T-cell (primary cell): Measurements from ENCODE around the gene SORT1. TPM values are rescaled to one million over a fixed set of nuclear protein-coding genes. Genes with fewer than 3 reads are reported as not detected.
A peak's percentile ranks its signal among the peaks of the same experiment; 100 is the strongest.
"Not testable (repeated sequence)": the region's sequence is repeated elsewhere in the genome, so short reads cannot be mapped to it uniquely, and the experiment has no call there.

Experiments used
- ATAC-seq, 4 experiments: fragments of 200-7000 bp in 3 of 4; fragments of 150-1000 bp in 1 of 4; cut with Tn5 transposase; replicated peaks in 1 of 4; 1 replicate in 3 of 4; 2 replicates in 1 of 4; pipeline ENCODE4 v1.10.0; 2021; ENCODE audit warnings: moderate library complexity in 3 of 4, mild to moderate bottlenecking in 2 of 4, moderate number of reproducible peaks in 1 of 4
- CTCF ChIA-PET, 2 donors: fragments of 300-600 bp; sonication (Branson Sonifier 250); formaldehyde crosslinking; loops; one replicate each; lab custom pipeline; 2022; ENCODE audit warnings: antibody characterized with exemption in 2 of 2; lab: Charles Lee
- POLR2A ChIA-PET, 2 donors: fragments of 300-600 bp; sonication (Branson Sonifier 250); formaldehyde crosslinking; loops; one replicate each; lab custom pipeline; 2022; ENCODE audit warnings: antibody characterized with exemption in 2 of 2; lab: Charles Lee
- DNase-seq, 35 experiments: peaks; one replicate each; pipeline versions ENCODE4 v3.0.0 to v3.0.0-alpha.2; 2013 to 2023
- H3K27ac ChIP-seq: one replicate; pipeline ENCODE4 v1.5.1; 2013; ENCODE audit warnings: low read length
- H3K27me3 ChIP-seq, 2 experiments: replicated peaks in 1 of 2; 1 replicate in 1 of 2; 2 replicates in 1 of 2; pipeline versions ENCODE4 v1.6.1 to v1.7.0; 2013; ENCODE audit warnings: low read length in 1 of 2, mixed read lengths in 1 of 2; ENCODE audit not compliant: control insufficient read depth in 2 of 2, insufficient read depth in 2 of 2; ENCODE audit errors: extremely low read depth in 1 of 2
- H3K36me3 ChIP-seq, 2 donors: 1 replicate in 1 of 2; 2 replicates in 1 of 2; pipeline versions ENCODE4 v1.6.1 to v1.7.0; 2013; ENCODE audit warnings: low read length in 1 of 2; ENCODE audit not compliant: control insufficient read depth in 2 of 2, insufficient read depth in 1 of 2; ENCODE audit errors: extremely low read depth in 1 of 2
- H3K4me1 ChIP-seq, 2 experiments: 1 replicate in 1 of 2; 2 replicates in 1 of 2; pipeline versions ENCODE4 v1.6.1 to v1.7.0; 2013; ENCODE audit warnings: low read length in 2 of 2, mixed read lengths in 1 of 2; ENCODE audit not compliant: insufficient read depth in 2 of 2, control insufficient read depth in 1 of 2; ENCODE audit errors: extremely low read depth in 1 of 2
- H3K4me3 ChIP-seq, 2 donors: 1 replicate in 1 of 2; 2 replicates in 1 of 2; pipeline versions ENCODE4 v1.5.1 to v1.7.0; 2013; ENCODE audit warnings: mild to moderate bottlenecking in 2 of 2, low read length in 1 of 2, moderate library complexity in 1 of 2; ENCODE audit not compliant: control insufficient read depth in 1 of 2; ENCODE audit errors: extremely low read depth in 1 of 2
- H3K9me3 ChIP-seq: 2 replicates; pipeline ENCODE4 v1.7.0; 2013
- H3K27ac Mint-ChIP-seq, 2 donors: one replicate each; pipeline ENCODE4 v1.8.0; 2020 to 2021; ENCODE audit warnings: mild to moderate bottlenecking in 2 of 2, mixed read lengths in 2 of 2
- H3K27me3 Mint-ChIP-seq, 2 donors: one replicate each; pipeline ENCODE4 v1.8.0; 2021 to 2022; ENCODE audit warnings: mixed read lengths in 2 of 2
- H3K36me3 Mint-ChIP-seq: one replicate; pipeline ENCODE4 v1.8.0; 2021; ENCODE audit warnings: mixed read lengths
- H3K4me1 Mint-ChIP-seq, 3 donors: one replicate each; pipeline ENCODE4 v1.8.0; 2020 to 2022; ENCODE audit warnings: mixed read lengths in 3 of 3, mild to moderate bottlenecking in 1 of 3
- H3K4me3 Mint-ChIP-seq, 3 donors: one replicate each; pipeline ENCODE4 v1.8.0; 2020 to 2022; ENCODE audit warnings: mild to moderate bottlenecking in 3 of 3, mixed read lengths in 3 of 3, moderate library complexity in 3 of 3
- H3K9me3 Mint-ChIP-seq, 3 donors: one replicate each; pipeline ENCODE4 v1.8.0; 2020 to 2022; ENCODE audit warnings: mixed read lengths in 3 of 3
- WGBS: methylation state at CpG from one replicate; pipeline ENCODE4 v1.1.5; 2013; ENCODE audit warnings: missing lambda C conversion rate; ENCODE audit not compliant: insufficient coverage; 5-methylcytosine and 5-hydroxymethylcytosine counted together
- total RNA-seq, 35 experiments: library from RNA in 6 of 35; stranded (reverse) in 6 of 35; fragments of 120-200 nt in 1 of 35; gene quantifications; one replicate each; pipeline versions ENCODE4 v1.2.1 to v1.2.4 and lab custom pipeline; 2013 to 2026

The SORT1 gene
- total RNA-seq: 1 to 10 TPM in 4 of 5 donors, under 1 TPM in 1; 0.82 to 2.9 (median 1.5) TPM
- total RNA-seq (2013): 0.29 TPM
- total RNA-seq (lab: John Stamatoyannopoulos, UW): 0.12 to 19.6 (median 1.1) reads per million in 29 experiments

- H3K9me3 ChIP-seq: no peaks in the 10 kb centered on the region
- H3K27ac Mint-ChIP-seq: no peak within 1 kb of the TSS
- H3K36me3 Mint-ChIP-seq: peaks cover 7% of the 10 kb centered on the region
- ChIA-PET CTCF (interaction anchor here (0.6 to 4.6 kb wide), 9 partner anchors 8 to 307 kb away, joined by 3 to 40 read pairs (median 5); partner anchors contain the start of gene PSRC1 (in 1 of the 2)), POLR2A (interaction anchor here in 1 of 2 donors (0.6 kb wide), 2 partner anchors 107 to 112 kb away, joined by 3 to 8 read pairs; no protein-coding TSS in a partner anchor)
- ATAC-seq: peak; percentile 91 to 99 (median 94)
- H3K4me3 ChIP-seq: peak within 1 kb of the TSS; percentile 37 to 61
- peaks cover 0 to 18% of the 10 kb centered on the region in 2 donors for H3K36me3 ChIP-seq
- peak within 1 kb of the TSS; percentile 78 to 86 (median 80) for H3K4me3 Mint-ChIP-seq
- H3K27me3 Mint-ChIP-seq: peaks cover 33 to 44% of the 10 kb centered on the region in 2 donors
- H3K4me1 ChIP-seq: peaks cover 7 to 14% of the 10 kb centered on the region in 2 experiments
- H3K9me3 Mint-ChIP-seq: no peaks in the 10 kb centered on the region
- peaks cover 11 to 21% (median 20%) of the 10 kb centered on the region in 3 donors for H3K4me1 Mint-ChIP-seq
- peaks cover 0 to 27% of the 10 kb centered on the region in 2 experiments for H3K27me3 ChIP-seq
- under 1% methylated on average over 98 of the region's 98 CpGs for WGBS
- peak; percentile 12 to 71 (median 45) for DNase-seq
- H3K27ac ChIP-seq: no peak within 1 kb of the TSS
Observed at GRCh38 chr1:109397581-109398342, at the start of gene SORT1. TSS of gene SORT1 (minus strand) at chr1:109397918. CDS start at chr1:109397892, 26 bp downstream.

GRCh38 chr1:109445949-109446695, 48.4 kb upstream of the SORT1 start:
- H3K27ac Mint-ChIP-seq, H3K9me3 Mint-ChIP-seq, ATAC-seq, H3K4me1 Mint-ChIP-seq, CTCF ChIA-PET, H3K36me3 ChIP-seq, H3K27ac ChIP-seq, H3K9me3 ChIP-seq, H3K4me3 ChIP-seq, H3K36me3 Mint-ChIP-seq, H3K4me3 Mint-ChIP-seq, DNase-seq, H3K4me1 ChIP-seq: not testable (repeated sequence)
- POLR2A ChIA-PET: interaction anchor here in 1 of 2 donors (0.6 kb wide), 1 partner anchor 87 kb away, joined by 3 read pairs; no protein-coding TSS in a partner anchor
- 46% methylated on average over 7 of the region's 11 CpGs for WGBS
- H3K27me3 ChIP-seq: peaks cover 11 to 18% of the 10 kb centered on the region in 2 experiments
- peaks cover 20 to 38% of the 10 kb centered on the region in 2 donors for H3K27me3 Mint-ChIP-seq

- Mint-ChIP-seq H3K4me1 (no peaks in the 10 kb centered on the region), H3K27me3 (peaks cover 15 to 23% of the 10 kb centered on the region in 2 donors), H3K27ac (no peak overlapping the region), H3K9me3 (no peaks in the 10 kb centered on the region), H3K4me3 (no peak overlapping the region), H3K36me3 (no peaks in the 10 kb centered on the region)
- Histone ChIP-seq H3K27ac (no peak overlapping the region), H3K4me1 (no peaks in the 10 kb centered on the region), H3K27me3 (peaks cover 8 to 14% of the 10 kb centered on the region in 2 experiments), H3K36me3 (no peaks in the 10 kb centered on the region), H3K4me3 (no peak overlapping the region), H3K9me3 (no peaks in the 10 kb centered on the region)
- WGBS: no CpG with 5 or more reads among the region's 1 CpG
- POLR2A ChIA-PET: interaction anchor here in 1 of 2 donors (0.5 kb wide), 1 partner anchor 23 kb away, joined by 4 read pairs; no protein-coding TSS in a partner anchor
- CTCF ChIA-PET: no interaction called here
- ATAC-seq: no peak
- no peak for DNase-seq
Observed at GRCh38 chr1:109444346-109444745, 46.6 kb upstream of the SORT1 start.

GRCh38 chr1:109443476-109443875, 45.8 kb upstream of the SORT1 start:
- H3K9me3 Mint-ChIP-seq: no peaks in the 10 kb centered on the region
- Histone ChIP-seq H3K4me3 (no peak overlapping the region), H3K4me1 (no peaks in the 10 kb centered on the region), H3K27ac (no peak overlapping the region), H3K27me3 (peaks cover 8 to 14% of the 10 kb centered on the region in 2 experiments), H3K9me3 (no peaks in the 10 kb centered on the region), H3K36me3 (no peaks in the 10 kb centered on the region)
- H3K4me1 Mint-ChIP-seq: no peaks in the 10 kb centered on the region
- H3K27me3 Mint-ChIP-seq: peaks cover 13 to 21% of the 10 kb centered on the region in 2 donors
- WGBS: no CpG with 5 or more reads among the region's 2 CpGs
- ATAC-seq (no peak), DNase-seq (no peak)
- ChIA-PET CTCF (no interaction called here), POLR2A (interaction anchor here in 1 of 2 donors (0.6 kb wide), 1 partner anchor 10 kb away, joined by 3 read pairs; no protein-coding TSS in a partner anchor)
- H3K27ac Mint-ChIP-seq: no peak overlapping the region
- H3K4me3 Mint-ChIP-seq: no peak overlapping the region
- no peaks in the 10 kb centered on the region for H3K36me3 Mint-ChIP-seq

GRCh38 chr1:109441069-109441468, 43.4 kb upstream of the SORT1 start:
- H3K4me1 ChIP-seq: no peaks in the 10 kb centered on the region
- peaks cover 4 to 13% of the 10 kb centered on the region in 2 donors for H3K27me3 Mint-ChIP-seq
- no peak for DNase-seq
- H3K4me3 ChIP-seq: no peak overlapping the region
- no peak overlapping the region for H3K27ac Mint-ChIP-seq
- 70% methylated on average over 1 of the region's 1 CpG for WGBS
- no peaks in the 10 kb centered on the region for H3K4me1 Mint-ChIP-seq
- no peaks in the 10 kb centered on the region for H3K36me3 ChIP-seq
- CTCF ChIA-PET: no interaction called here
- no peaks in the 10 kb centered on the region for H3K9me3 ChIP-seq
- H3K36me3 Mint-ChIP-seq: no peaks in the 10 kb centered on the region
- ATAC-seq: no peak
- no peaks in the 10 kb centered on the region for H3K9me3 Mint-ChIP-seq
- H3K27ac ChIP-seq: no peak overlapping the region
- POLR2A ChIA-PET: no interaction called here
- H3K4me3 Mint-ChIP-seq: no peak overlapping the region
- peaks cover 8 to 11% of the 10 kb centered on the region in 2 experiments for H3K27me3 ChIP-seq

GRCh38 chr1:109438798-109439297, 41.1 kb upstream of the SORT1 start:
- no peaks in the 10 kb centered on the region for H3K9me3 Mint-ChIP-seq
- Histone ChIP-seq H3K9me3 (no peaks in the 10 kb centered on the region), H3K27me3 (peaks cover 3 to 6% of the 10 kb centered on the region in 2 experiments), H3K4me1 (no peaks in the 10 kb centered on the region), H3K4me3 (no peak overlapping the region), H3K27ac (no peak overlapping the region), H3K36me3 (no peaks in the 10 kb centered on the region)
- ChIA-PET POLR2A (no interaction called here), CTCF (no interaction called here)
- no peaks in the 10 kb centered on the region for H3K4me1 Mint-ChIP-seq
- H3K36me3 Mint-ChIP-seq: no peaks in the 10 kb centered on the region
- 31% methylated on average over 2 of the region's 3 CpGs for WGBS
- H3K27me3 Mint-ChIP-seq: peaks cover 6 to 10% of the 10 kb centered on the region in 2 donors
- ATAC-seq: no peak
- DNase-seq: no peak
- H3K4me3 Mint-ChIP-seq: no peak overlapping the region
- no peak overlapping the region for H3K27ac Mint-ChIP-seq
